ENCODE data around the gene GOLGA2.

The GOLGA2 gene

GRCh38 chr9:128310461-128310860, 34.7 kb upstream of the GOLGA2 start:
- Histone ChIP-seq H3K27me3 (ENCODE audit: control insufficient read depth in 1 of 2, insufficient read depth in 2 of 2, low read length in 2 of 2) (no peaks in the 10 kb centered on the region), H3K27ac (ENCODE audit: low read length) (no peak overlapping the region), H3K4me3 (ENCODE audit: low read length in 2 of 2) (no peak overlapping the region), H3K4me1 (ENCODE audit: control insufficient read depth, insufficient read depth, low read length) (no peaks in the 10 kb centered on the region), H3K9ac (ENCODE audit: low read length in 2 of 2) (no peak overlapping the region), H3K9me3 (ENCODE audit: control insufficient read depth in 2 of 2, low read length in 2 of 2) (no peaks in the 10 kb centered on the region), H3K36me3 (ENCODE audit: control insufficient read depth in 2 of 2, insufficient read depth in 2 of 2, low read length in 2 of 2) (peaks cover 23 to 39% of the 10 kb centered on the region in 2 donors)

GRCh38 chr9:128309551-128309950, 33.7 kb upstream of the GOLGA2 start:
- Histone ChIP-seq H3K4me1 (ENCODE audit: control insufficient read depth, insufficient read depth, low read length) (no peaks in the 10 kb centered on the region), H3K36me3 (ENCODE audit: control insufficient read depth in 2 of 2, insufficient read depth in 2 of 2, low read length in 2 of 2) (peaks cover 20 to 30% of the 10 kb centered on the region in 2 donors), H3K9ac (ENCODE audit: low read length in 2 of 2) (no peak overlapping the region), H3K4me3 (ENCODE audit: low read length in 2 of 2) (no peak overlapping the region), H3K27ac (ENCODE audit: low read length) (no peak overlapping the region), H3K27me3 (ENCODE audit: control insufficient read depth in 1 of 2, insufficient read depth in 2 of 2, low read length in 2 of 2) (no peaks in the 10 kb centered on the region), H3K9me3 (ENCODE audit: control insufficient read depth in 2 of 2, low read length in 2 of 2) (no peaks in the 10 kb centered on the region)

- H3K4me1 ChIP-seq (ENCODE audit: control insufficient read depth, insufficient read depth, low read length), result no peaks in the 10 kb centered on the region
- no peak overlapping the region for H3K27ac ChIP-seq (ENCODE audit: low read length)
- H3K9ac ChIP-seq (ENCODE audit: low read length in 2 of 2), result no peak overlapping the region
Measured at GRCh38 chr9:128304971-128305288, 29.1 kb upstream of the GOLGA2 start.

GRCh38 chr9:128304136-128304970, 28.5 kb upstream of the GOLGA2 start:
- no peak overlapping the region for H3K27ac ChIP-seq (ENCODE audit: low read length)
- no peak overlapping the region for H3K9ac ChIP-seq (ENCODE audit: low read length in 2 of 2)
- no peaks in the 10 kb centered on the region for H3K27me3 ChIP-seq (ENCODE audit: control insufficient read depth in 1 of 2, insufficient read depth in 2 of 2, low read length in 2 of 2)
- no peaks in the 10 kb centered on the region for H3K4me1 ChIP-seq (ENCODE audit: control insufficient read depth, insufficient read depth, low read length)
- no peak overlapping the region for H3K4me3 ChIP-seq (ENCODE audit: low read length in 2 of 2)
- no peaks in the 10 kb centered on the region for H3K9me3 ChIP-seq (ENCODE audit: control insufficient read depth in 2 of 2, low read length in 2 of 2)
- H3K36me3 ChIP-seq (ENCODE audit: control insufficient read depth in 2 of 2, insufficient read depth in 2 of 2, low read length in 2 of 2), result peaks cover 0 to 4% of the 10 kb centered on the region in 2 donors

More at GRCh38 chr9:128304971-128305288, 29.1 kb upstream of the GOLGA2 start:
- Histone ChIP-seq H3K27me3 (ENCODE audit: control insufficient read depth in 1 of 2, insufficient read depth in 2 of 2, low read length in 2 of 2) (no peaks in the 10 kb centered on the region), H3K4me3 (ENCODE audit: low read length in 2 of 2) (no peak overlapping the region), H3K9me3 (ENCODE audit: control insufficient read depth in 2 of 2, low read length in 2 of 2) (no peaks in the 10 kb centered on the region), H3K36me3 (ENCODE audit: control insufficient read depth in 2 of 2, insufficient read depth in 2 of 2, low read length in 2 of 2) (peaks cover 5 to 9% of the 10 kb centered on the region in 2 donors)

GRCh38 chr9:128298535-128299482, 23.0 kb upstream of the GOLGA2 start:
- no peak overlapping the region for H3K27ac ChIP-seq (ENCODE audit: low read length)
- no peaks in the 10 kb centered on the region for H3K27me3 ChIP-seq (ENCODE audit: control insufficient read depth in 1 of 2, insufficient read depth in 2 of 2, low read length in 2 of 2)
- no peaks in the 10 kb centered on the region for H3K9me3 ChIP-seq (ENCODE audit: control insufficient read depth in 2 of 2, low read length in 2 of 2)
- H3K9ac ChIP-seq (ENCODE audit: low read length in 2 of 2), result no peak overlapping the region
- peaks cover 6% of the 10 kb centered on the region for H3K4me1 ChIP-seq (ENCODE audit: control insufficient read depth, insufficient read depth, low read length)
- no peaks in the 10 kb centered on the region for H3K36me3 ChIP-seq (ENCODE audit: control insufficient read depth in 2 of 2, insufficient read depth in 2 of 2, low read length in 2 of 2)
- H3K4me3 ChIP-seq (ENCODE audit: low read length in 2 of 2), result no peak overlapping the region

- Histone ChIP-seq H3K4me1 (ENCODE audit: control insufficient read depth, insufficient read depth, low read length) (peaks cover 6% of the 10 kb centered on the region), H3K4me3 (ENCODE audit: low read length in 2 of 2) (no peak overlapping the region), H3K27me3 (ENCODE audit: control insufficient read depth in 1 of 2, insufficient read depth in 2 of 2, low read length in 2 of 2) (no peaks in the 10 kb centered on the region), H3K27ac (ENCODE audit: low read length) (no peak overlapping the region), H3K36me3 (ENCODE audit: control insufficient read depth in 2 of 2, insufficient read depth in 2 of 2, low read length in 2 of 2) (peaks cover 0 to 2% of the 10 kb centered on the region in 2 donors), H3K9ac (ENCODE audit: low read length in 2 of 2) (no peak overlapping the region), H3K9me3 (ENCODE audit: control insufficient read depth in 2 of 2, low read length in 2 of 2) (no peaks in the 10 kb centered on the region)
Measured at GRCh38 chr9:128297221-128297773, 21.5 kb upstream of the GOLGA2 start.

GRCh38 chr9:128296340-128297220, 20.8 kb upstream of the GOLGA2 start:
- no peak overlapping the region for H3K27ac ChIP-seq (ENCODE audit: low read length)
- H3K9me3 ChIP-seq (ENCODE audit: control insufficient read depth in 2 of 2, low read length in 2 of 2), result no peaks in the 10 kb centered on the region
- no peak overlapping the region for H3K4me3 ChIP-seq (ENCODE audit: low read length in 2 of 2)
- H3K36me3 ChIP-seq (ENCODE audit: control insufficient read depth in 2 of 2, insufficient read depth in 2 of 2, low read length in 2 of 2), result peaks cover 0 to 2% of the 10 kb centered on the region in 2 donors
- peaks cover 6% of the 10 kb centered on the region for H3K4me1 ChIP-seq (ENCODE audit: control insufficient read depth, insufficient read depth, low read length)
- H3K9ac ChIP-seq (ENCODE audit: low read length in 2 of 2), result no peak overlapping the region
- H3K27me3 ChIP-seq (ENCODE audit: control insufficient read depth in 1 of 2, insufficient read depth in 2 of 2, low read length in 2 of 2), result no peaks in the 10 kb centered on the region

GRCh38 chr9:128294142-128294541, 18.3 kb upstream of the GOLGA2 start:
- no peak overlapping the region for H3K27ac ChIP-seq (ENCODE audit: low read length)
- H3K4me3 ChIP-seq (ENCODE audit: low read length in 2 of 2), result no peak overlapping the region
- H3K4me1 ChIP-seq (ENCODE audit: control insufficient read depth, insufficient read depth, low read length), result peaks cover 6% of the 10 kb centered on the region
- no peaks in the 10 kb centered on the region for H3K27me3 ChIP-seq (ENCODE audit: control insufficient read depth in 1 of 2, insufficient read depth in 2 of 2, low read length in 2 of 2)
- no peaks in the 10 kb centered on the region for H3K9me3 ChIP-seq (ENCODE audit: control insufficient read depth in 2 of 2, low read length in 2 of 2)
- no peak overlapping the region for H3K9ac ChIP-seq (ENCODE audit: low read length in 2 of 2)
- H3K36me3 ChIP-seq (ENCODE audit: control insufficient read depth in 2 of 2, insufficient read depth in 2 of 2, low read length in 2 of 2), result peaks cover 0 to 2% of the 10 kb centered on the region in 2 donors

- no peaks in the 10 kb centered on the region for H3K27me3 ChIP-seq (ENCODE audit: control insufficient read depth in 1 of 2, insufficient read depth in 2 of 2, low read length in 2 of 2)
- no peak overlapping the region for H3K9ac ChIP-seq (ENCODE audit: low read length in 2 of 2)
- H3K36me3 ChIP-seq (ENCODE audit: control insufficient read depth in 2 of 2, insufficient read depth in 2 of 2, low read length in 2 of 2), result peaks cover 6 to 12% of the 10 kb centered on the region in 2 donors
- H3K4me1 ChIP-seq (ENCODE audit: control insufficient read depth, insufficient read depth, low read length), result peaks cover 6% of the 10 kb centered on the region
- H3K9me3 ChIP-seq (ENCODE audit: control insufficient read depth in 2 of 2, low read length in 2 of 2), result no peaks in the 10 kb centered on the region
- H3K4me3 ChIP-seq (ENCODE audit: low read length in 2 of 2), result no peak overlapping the region
- no peak overlapping the region for H3K27ac ChIP-seq (ENCODE audit: low read length)
Measured at GRCh38 chr9:128293091-128293490, 17.3 kb upstream of the GOLGA2 start.

GRCh38 chr9:128292009-128292408, 16.2 kb upstream of the GOLGA2 start:
- no peak overlapping the region for H3K9ac ChIP-seq (ENCODE audit: low read length in 2 of 2)
- no peak overlapping the region for H3K27ac ChIP-seq (ENCODE audit: low read length)
- H3K4me1 ChIP-seq (ENCODE audit: control insufficient read depth, insufficient read depth, low read length), result peaks cover 6% of the 10 kb centered on the region

More at GRCh38 chr9:128292009-128292408, 16.2 kb upstream of the GOLGA2 start:
- no peaks in the 10 kb centered on the region for H3K9me3 ChIP-seq (ENCODE audit: control insufficient read depth in 2 of 2, low read length in 2 of 2)
- H3K4me3 ChIP-seq (ENCODE audit: low read length in 2 of 2), result no peak overlapping the region
- H3K36me3 ChIP-seq (ENCODE audit: control insufficient read depth in 2 of 2, insufficient read depth in 2 of 2, low read length in 2 of 2), result peaks cover 10 to 13% of the 10 kb centered on the region in 2 donors
- no peaks in the 10 kb centered on the region for H3K27me3 ChIP-seq (ENCODE audit: control insufficient read depth in 1 of 2, insufficient read depth in 2 of 2, low read length in 2 of 2)

Measured in stomach smooth muscle (tissue), 2 donors.